ENCODE data around the gene NAA11.

The NAA11 gene

DNA sequence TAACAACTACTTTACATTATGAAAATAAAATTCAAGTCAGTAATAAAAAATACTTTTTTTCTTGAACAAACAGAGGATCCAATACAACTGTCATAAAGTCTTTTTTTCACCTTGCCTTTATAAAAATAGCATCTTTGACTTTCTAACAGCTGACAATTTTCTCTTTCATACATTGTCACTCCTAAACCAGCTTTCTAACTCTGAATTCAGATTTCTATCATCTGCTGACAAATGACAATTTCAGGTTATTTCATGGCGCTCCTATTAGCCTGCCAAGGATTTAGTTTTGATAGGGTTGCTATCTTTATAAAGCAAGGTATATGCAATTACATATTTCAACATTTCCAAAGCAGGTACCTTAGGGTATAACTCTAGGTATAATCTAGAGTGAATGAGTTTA is 14.6 kb downstream of the NAA11 start (continued):
- TF ChIP-seq GLI2 (tag by site-specific recombination; IDR thresholded peaks at IDR 0.05; ENCODE audit: borderline replicate concordance, low read depth) = no peak
- TF ChIP-seq ZBTB8A (tag by site-specific recombination; IDR thresholded peaks at IDR 0.05) = no peak
- TF ChIP-seq, protein P1, sequence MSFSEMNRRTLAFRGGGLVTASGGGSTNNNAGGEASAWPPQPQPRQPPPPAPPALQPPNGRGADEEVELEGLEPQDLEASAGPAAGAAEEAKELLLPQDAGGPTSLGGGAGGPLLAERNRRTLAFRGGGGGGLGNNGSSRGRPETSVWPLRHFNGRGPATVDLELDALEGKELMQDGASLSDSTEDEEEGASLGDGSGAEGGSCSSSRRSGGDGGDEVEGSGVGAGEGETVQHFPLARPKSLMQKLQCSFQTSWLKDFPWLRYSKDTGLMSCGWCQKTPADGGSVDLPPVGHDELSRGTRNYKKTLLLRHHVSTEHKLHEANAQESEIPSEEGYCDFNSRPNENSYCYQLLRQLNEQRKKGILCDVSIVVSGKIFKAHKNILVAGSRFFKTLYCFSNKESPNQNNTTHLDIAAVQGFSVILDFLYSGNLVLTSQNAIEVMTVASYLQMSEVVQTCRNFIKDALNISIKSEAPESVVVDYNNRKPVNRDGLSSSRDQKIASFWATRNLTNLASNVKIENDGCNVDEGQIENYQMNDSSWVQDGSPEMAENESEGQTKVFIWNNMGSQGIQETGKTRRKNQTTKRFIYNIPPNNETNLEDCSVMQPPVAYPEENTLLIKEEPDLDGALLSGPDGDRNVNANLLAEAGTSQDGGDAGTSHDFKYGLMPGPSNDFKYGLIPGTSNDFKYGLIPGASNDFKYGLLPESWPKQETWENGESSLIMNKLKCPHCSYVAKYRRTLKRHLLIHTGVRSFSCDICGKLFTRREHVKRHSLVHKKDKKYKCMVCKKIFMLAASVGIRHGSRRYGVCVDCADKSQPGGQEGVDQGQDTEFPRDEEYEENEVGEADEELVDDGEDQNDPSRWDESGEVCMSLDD (tag by site-specific recombination; IDR thresholded peaks at IDR 0.05) = no peak
- TF ChIP-seq, protein P2, sequence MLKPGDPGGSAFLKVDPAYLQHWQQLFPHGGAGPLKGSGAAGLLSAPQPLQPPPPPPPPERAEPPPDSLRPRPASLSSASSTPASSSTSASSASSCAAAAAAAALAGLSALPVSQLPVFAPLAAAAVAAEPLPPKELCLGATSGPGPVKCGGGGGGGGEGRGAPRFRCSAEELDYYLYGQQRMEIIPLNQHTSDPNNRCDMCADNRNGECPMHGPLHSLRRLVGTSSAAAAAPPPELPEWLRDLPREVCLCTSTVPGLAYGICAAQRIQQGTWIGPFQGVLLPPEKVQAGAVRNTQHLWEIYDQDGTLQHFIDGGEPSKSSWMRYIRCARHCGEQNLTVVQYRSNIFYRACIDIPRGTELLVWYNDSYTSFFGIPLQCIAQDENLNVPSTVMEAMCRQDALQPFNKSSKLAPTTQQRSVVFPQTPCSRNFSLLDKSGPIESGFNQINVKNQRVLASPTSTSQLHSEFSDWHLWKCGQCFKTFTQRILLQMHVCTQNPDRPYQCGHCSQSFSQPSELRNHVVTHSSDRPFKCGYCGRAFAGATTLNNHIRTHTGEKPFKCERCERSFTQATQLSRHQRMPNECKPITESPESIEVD (tag by site-specific recombination; IDR thresholded peaks at IDR 0.05) = no peak
- TF ChIP-seq, protein P3, sequence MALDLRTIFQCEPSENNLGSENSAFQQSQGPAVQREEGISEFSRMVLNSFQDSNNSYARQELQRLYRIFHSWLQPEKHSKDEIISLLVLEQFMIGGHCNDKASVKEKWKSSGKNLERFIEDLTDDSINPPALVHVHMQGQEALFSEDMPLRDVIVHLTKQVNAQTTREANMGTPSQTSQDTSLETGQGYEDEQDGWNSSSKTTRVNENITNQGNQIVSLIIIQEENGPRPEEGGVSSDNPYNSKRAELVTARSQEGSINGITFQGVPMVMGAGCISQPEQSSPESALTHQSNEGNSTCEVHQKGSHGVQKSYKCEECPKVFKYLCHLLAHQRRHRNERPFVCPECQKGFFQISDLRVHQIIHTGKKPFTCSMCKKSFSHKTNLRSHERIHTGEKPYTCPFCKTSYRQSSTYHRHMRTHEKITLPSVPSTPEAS (tag by site-specific recombination; IDR thresholded peaks at IDR 0.05) = no peak
- no peak for TF ChIP-seq ZNF785 (tag by site-specific recombination; IDR thresholded peaks at IDR 0.05)
- no peak for TF ChIP-seq ZNF423 (tag by site-specific recombination; IDR thresholded peaks at IDR 0.05)

DNA sequence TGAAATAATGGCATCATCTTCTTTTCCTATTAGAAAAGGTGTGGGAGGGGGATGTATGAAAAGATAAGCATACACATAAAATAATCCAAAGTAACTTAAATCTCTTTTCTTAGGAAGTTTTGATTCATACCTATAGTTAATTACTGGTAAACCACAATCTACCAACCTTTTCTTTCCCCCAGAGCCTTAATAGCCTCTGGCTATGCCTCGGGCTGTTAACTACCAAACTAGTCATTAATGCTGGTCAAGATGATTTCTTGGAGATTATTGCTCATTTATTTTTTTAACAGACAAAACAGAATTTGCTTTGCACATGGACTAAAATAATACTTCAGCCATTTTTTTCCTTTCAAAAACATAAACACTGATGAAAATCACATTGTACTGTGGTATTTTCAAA is 16.9 kb downstream of the NAA11 start:
- no peak for TF ChIP-seq GFI1B (tag by site-specific recombination; IDR thresholded peaks at IDR 0.05)
- no peak for TF ChIP-seq ZNF394 (tag by site-specific recombination; IDR thresholded peaks at IDR 0.05; ENCODE audit: borderline replicate concordance)
- no peak for TF ChIP-seq MEIS1 (CRISPR knock-in tag; IDR thresholded peaks at IDR 0.05; ENCODE audit: borderline replicate concordance)
- no peak for TF ChIP-seq ZFP41 (tag by site-specific recombination; IDR thresholded peaks at IDR 0.05; ENCODE audit: borderline replicate concordance)
- TF ChIP-seq, protein P4, sequence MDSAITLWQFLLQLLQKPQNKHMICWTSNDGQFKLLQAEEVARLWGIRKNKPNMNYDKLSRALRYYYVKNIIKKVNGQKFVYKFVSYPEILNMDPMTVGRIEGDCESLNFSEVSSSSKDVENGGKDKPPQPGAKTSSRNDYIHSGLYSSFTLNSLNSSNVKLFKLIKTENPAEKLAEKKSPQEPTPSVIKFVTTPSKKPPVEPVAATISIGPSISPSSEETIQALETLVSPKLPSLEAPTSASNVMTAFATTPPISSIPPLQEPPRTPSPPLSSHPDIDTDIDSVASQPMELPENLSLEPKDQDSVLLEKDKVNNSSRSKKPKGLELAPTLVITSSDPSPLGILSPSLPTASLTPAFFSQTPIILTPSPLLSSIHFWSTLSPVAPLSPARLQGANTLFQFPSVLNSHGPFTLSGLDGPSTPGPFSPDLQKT (IDR thresholded peaks at IDR 0.05; ENCODE audit: borderline replicate concordance, low read depth, low read length) = no peak
- no peak for TF ChIP-seq ZNF146 (tag by site-specific recombination; IDR thresholded peaks at IDR 0.05)
- no peak for TF ChIP-seq ZNF266 (tag by site-specific recombination; IDR thresholded peaks at IDR 0.05; ENCODE audit: low read depth)
- TF ChIP-seq ZNF248 (tag by site-specific recombination; IDR thresholded peaks at IDR 0.05) = no peak

DNA sequence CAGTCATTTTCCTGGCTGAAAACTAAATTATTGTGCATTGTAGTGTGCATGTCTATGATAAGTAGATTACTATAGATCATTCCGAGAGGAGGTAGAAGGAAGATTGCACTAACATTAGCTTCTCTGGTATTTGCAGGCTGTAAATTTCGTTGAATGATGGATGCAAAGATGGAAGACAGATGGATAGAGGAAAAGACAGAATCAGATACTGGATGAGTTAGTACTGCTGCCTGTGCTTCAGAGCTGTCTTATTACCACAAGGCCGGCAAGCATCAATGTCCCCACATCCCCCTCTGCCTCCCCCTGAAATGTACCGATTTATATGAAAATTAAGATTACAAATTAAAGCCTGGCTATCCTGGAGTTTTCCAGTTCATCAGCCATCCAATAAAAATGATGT is 17.7 kb downstream of the NAA11 start:
- H3K27ac ChIP-seq (ENCODE audit: extremely low read depth, low read depth, low read length) = no peak overlapping the region
- no peak overlapping the region for H3K4me3 ChIP-seq (ENCODE audit: low read depth, low read length)
- H3K36me3 ChIP-seq (ENCODE audit: control insufficient read depth in 2 of 2, insufficient read depth in 1 of 2, low read length in 2 of 2) = no peaks in the 10 kb centered on the region
- CTCF ChIA-PET = no interaction called here
- POLR2A ChIA-PET = no interaction called here
- no peaks in the 10 kb centered on the region for H3K4me1 ChIP-seq (ENCODE audit: control insufficient read depth, insufficient read depth, low read length)
- no peaks in the 10 kb centered on the region for H3K9me3 ChIP-seq (ENCODE audit: control insufficient read depth, insufficient read depth, low read depth, low read length)
- TF ChIP-seq ZNF701 (tag by site-specific recombination; IDR thresholded peaks at IDR 0.05) (no peak), ZNF23 (tag by site-specific recombination; IDR thresholded peaks at IDR 0.05; ENCODE audit: borderline replicate concordance) (no peak), GLI4 (tag by site-specific recombination; IDR thresholded peaks at IDR 0.05) (no peak), ZBTB17 (tag by site-specific recombination; IDR thresholded peaks at IDR 0.05) (no peak), ZNF48 (tag by site-specific recombination; IDR thresholded peaks at IDR 0.05) (no peak), ZNF830 (tag by site-specific recombination; IDR thresholded peaks at IDR 0.05; ENCODE audit: low read depth) (no peak), ZNF2 (tag by site-specific recombination; IDR thresholded peaks at IDR 0.05) (no peak), ZNF202 (tag by site-specific recombination; IDR thresholded peaks at IDR 0.05; ENCODE audit: borderline replicate concordance) (no peak)
- TF ChIP-seq, protein P5, sequence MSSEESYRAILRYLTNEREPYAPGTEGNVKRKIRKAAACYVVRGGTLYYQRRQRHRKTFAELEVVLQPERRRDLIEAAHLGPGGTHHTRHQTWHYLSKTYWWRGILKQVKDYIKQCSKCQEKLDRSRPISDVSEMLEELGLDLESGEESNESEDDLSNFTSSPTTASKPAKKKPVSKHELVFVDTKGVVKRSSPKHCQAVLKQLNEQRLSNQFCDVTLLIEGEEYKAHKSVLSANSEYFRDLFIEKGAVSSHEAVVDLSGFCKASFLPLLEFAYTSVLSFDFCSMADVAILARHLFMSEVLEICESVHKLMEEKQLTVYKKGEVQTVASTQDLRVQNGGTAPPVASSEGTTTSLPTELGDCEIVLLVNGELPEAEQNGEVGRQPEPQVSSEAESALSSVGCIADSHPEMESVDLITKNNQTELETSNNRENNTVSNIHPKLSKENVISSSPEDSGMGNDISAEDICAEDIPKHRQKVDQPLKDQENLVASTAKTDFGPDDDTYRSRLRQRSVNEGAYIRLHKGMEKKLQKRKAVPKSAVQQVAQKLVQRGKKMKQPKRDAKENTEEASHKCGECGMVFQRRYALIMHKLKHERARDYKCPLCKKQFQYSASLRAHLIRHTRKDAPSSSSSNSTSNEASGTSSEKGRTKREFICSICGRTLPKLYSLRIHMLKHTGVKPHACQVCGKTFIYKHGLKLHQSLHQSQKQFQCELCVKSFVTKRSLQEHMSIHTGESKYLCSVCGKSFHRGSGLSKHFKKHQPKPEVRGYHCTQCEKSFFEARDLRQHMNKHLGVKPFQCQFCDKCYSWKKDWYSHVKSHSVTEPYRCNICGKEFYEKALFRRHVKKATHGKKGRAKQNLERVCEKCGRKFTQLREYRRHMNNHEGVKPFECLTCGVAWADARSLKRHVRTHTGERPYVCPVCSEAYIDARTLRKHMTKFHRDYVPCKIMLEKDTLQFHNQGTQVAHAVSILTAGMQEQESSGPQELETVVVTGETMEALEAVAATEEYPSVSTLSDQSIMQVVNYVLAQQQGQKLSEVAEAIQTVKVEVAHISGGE (tag by site-specific recombination; conservative IDR thresholded peaks at IDR 0.05; ENCODE audit: low read depth) = no peak

More for the DNA sequence above, 16.9 kb downstream of the NAA11 start:
- no peaks in the 10 kb centered on the region for H3K9me3 ChIP-seq (ENCODE audit: control insufficient read depth, insufficient read depth, low read depth, low read length)
- H3K27ac ChIP-seq (ENCODE audit: extremely low read depth, low read depth, low read length) = no peak overlapping the region
- no peaks in the 10 kb centered on the region for H3K4me1 ChIP-seq (ENCODE audit: control insufficient read depth, insufficient read depth, low read length)
- CTCF ChIA-PET = no interaction called here
- no peak overlapping the region for H3K4me3 ChIP-seq (ENCODE audit: low read depth, low read length)
- H3K36me3 ChIP-seq (ENCODE audit: control insufficient read depth in 2 of 2, insufficient read depth in 1 of 2, low read length in 2 of 2) = no peaks in the 10 kb centered on the region
- POLR2A ChIA-PET = no interaction called here
